ENCODE results near the gene ATOX1. TPM values are rescaled to one million over a fixed set of nuclear protein-coding genes. Genes with fewer than 3 reads are reported as not detected.

ATOX1 gene
- total RNA-seq, 1 donor from 2014 or later = 179 TPM

DNA sequence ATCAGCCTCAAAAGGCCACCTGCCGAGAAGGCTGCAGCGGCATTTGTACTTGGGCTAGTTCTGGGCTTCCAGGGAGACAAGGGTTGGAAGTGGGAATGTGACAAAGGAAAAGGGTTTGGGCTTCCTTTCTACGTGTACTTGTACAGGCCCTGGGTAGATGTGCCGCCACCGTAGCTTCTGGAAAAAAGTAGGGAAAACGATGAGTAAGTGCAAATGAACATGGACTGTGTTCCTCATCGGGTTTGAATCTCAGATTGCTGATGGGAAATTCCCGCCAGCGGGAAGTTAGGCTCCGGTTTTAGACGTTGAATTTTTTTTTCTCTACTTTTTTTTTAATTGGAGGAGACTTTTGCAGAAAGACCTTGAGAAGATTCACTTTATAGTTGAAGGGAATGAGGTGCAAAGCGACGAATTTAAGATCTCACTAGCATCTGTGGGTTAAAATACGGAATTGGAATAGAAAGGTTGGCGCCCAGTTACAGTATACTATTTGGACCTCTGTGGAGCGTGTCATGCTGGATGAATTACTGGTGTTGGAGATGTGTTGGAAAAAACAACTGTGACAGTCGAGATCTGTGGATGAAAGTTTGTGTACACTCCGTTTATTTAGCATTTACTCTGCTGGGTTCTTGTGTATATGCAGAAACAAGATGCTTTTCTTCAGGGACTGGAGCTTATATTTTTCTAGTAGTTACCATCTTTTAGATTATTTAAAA is 14.6 kb upstream of the ATOX1 start:
- DNase-seq (ENCODE audit: low spot score in 2 of 2) = no peak
- Histone ChIP-seq H3K4me3 (peak overlapping the region; percentile 89 to 92), H3K4me1 (peaks cover 9 to 41% of the 10 kb centered on the region in 2 donors), H3K27me3 (no peaks in the 10 kb centered on the region), H3K36me3 (no peaks in the 10 kb centered on the region), H3K9me3 (no peaks in the 10 kb centered on the region), H3K27ac (peak overlapping the region; percentile 90 to 92)
- intact Hi-C loops (cut with DNase I) = loop anchor here (10.0 kb wide), 1 partner anchor 502 kb away; no protein-coding TSS in a partner anchor
- TF ChIP-seq, protein P1, sequence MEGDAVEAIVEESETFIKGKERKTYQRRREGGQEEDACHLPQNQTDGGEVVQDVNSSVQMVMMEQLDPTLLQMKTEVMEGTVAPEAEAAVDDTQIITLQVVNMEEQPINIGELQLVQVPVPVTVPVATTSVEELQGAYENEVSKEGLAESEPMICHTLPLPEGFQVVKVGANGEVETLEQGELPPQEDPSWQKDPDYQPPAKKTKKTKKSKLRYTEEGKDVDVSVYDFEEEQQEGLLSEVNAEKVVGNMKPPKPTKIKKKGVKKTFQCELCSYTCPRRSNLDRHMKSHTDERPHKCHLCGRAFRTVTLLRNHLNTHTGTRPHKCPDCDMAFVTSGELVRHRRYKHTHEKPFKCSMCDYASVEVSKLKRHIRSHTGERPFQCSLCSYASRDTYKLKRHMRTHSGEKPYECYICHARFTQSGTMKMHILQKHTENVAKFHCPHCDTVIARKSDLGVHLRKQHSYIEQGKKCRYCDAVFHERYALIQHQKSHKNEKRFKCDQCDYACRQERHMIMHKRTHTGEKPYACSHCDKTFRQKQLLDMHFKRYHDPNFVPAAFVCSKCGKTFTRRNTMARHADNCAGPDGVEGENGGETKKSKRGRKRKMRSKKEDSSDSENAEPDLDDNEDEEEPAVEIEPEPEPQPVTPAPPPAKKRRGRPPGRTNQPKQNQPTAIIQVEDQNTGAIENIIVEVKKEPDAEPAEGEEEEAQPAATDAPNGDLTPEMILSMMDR (IDR thresholded peaks at IDR 0.05) = no peak

DNA sequence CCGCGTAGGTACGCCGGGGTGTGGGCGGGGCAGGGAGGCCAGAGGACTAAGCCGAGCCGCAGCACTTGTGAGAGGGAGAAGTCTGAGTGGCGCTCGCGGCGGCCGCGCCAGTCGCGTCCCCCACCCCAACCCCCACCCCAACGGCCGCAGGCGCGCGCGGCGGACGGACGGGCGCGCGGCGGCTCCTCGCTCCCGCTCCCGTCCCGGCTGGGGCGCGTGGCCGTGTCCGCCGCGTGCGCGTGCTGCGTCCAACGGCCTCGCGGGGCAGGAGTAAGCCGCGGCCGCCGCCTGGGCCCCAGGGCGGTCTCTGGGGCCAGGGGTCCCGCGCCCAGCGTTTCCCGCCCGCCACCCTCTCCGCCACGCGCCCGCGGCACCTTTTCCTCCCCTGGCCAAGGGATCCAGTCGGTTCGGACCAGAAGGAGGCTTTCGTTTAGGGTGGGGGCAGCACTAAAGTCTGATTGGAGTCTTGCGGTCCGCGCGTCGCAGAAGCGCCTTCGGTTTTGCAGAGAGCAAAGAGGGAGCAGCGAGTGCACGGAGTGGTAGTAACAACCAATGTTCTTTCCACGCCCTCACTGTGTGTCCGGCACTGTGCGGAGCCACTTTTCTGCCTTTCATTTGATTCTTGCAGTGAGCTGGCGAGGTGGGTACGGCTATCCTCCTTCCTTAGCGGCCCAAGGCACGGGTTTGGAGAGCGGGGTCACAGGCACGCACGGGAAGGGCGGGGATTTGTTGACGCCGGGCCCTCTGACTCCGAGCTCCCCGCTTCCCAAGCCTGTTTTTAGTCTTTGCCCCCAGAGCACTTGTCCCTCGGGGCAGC is 13.8 kb upstream of the ATOX1 start:
- intact Hi-C loops (cut with DNase I) = loop anchor here (10.0 kb wide), 1 partner anchor 503 kb away; no protein-coding TSS in a partner anchor

DNA sequence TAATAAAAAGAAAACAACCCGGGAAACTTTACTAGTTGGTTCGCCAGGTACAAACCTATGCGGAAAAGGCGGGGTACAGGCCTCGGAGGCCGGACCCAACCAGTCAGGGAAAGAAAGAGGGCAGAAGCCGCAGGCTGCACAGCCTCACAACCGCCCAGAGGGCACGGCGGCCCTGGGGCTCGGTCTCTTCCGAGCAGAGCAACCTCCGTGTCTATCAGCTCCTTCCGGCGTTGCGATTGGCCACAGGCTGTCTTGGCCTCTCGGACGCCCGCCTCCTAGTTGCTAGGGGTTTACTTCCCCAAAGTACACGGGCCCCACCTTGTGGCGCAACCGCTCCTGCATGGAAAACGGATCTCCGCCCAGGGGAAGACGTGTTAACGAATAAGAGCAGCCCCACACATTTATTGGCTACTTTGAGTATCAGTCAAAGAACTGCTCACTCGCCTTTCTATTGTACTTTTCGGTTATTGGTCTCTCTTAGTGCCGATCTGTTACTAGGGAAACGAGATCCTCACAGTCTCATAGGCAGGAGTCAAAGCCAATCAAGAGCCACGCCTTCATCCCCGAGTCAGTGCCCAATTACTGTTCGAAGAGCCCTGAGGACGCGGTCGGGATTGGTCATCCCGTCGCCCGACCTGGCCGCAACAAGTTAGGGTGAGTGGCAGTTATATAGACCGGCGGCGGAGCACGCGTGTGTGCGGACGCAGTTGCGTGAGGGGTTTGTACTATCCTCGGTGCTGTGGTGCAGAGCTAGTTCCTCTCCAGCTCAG is 13.0 kb upstream of the ATOX1 start, which contains the start of gene G3BP1:
TSS of gene G3BP1 (plus strand) at position 696 of the 770 bp plus-strand sequence. CDS start 14,667 bp downstream, outside the sequence.
- Histone ChIP-seq H3K4me3 (peak within 1 kb of the TSS; percentile 89 to 92), H3K27me3 (no peaks in the 10 kb centered on the region), H3K9me3 (no peaks in the 10 kb centered on the region), H3K4me1 (peaks cover 9 to 30% of the 10 kb centered on the region in 2 donors), H3K27ac (peak within 1 kb of the TSS; percentile 99), H3K36me3 (no peaks in the 10 kb centered on the region)
- intact Hi-C loops (cut with DNase I) = loop anchor here (1.0 to 10.0 kb wide), 7 partner anchors 13 to 519 kb away; partner anchors contain the start of genes ATOX1, GM2A and SLC36A1
- DNase-seq (ENCODE audit: low spot score in 2 of 2) = peak; percentile 100
- TF ChIP-seq, protein P1 (IDR thresholded peaks at IDR 0.05) = peak; percentile 33 to 55 (median 51)

More for the DNA sequence above, 13.8 kb upstream of the ATOX1 start:
- TF ChIP-seq, protein P1 (IDR thresholded peaks at IDR 0.05) = no peak
- H3K9me3 ChIP-seq = no peaks in the 10 kb centered on the region
- H3K4me1 ChIP-seq = peaks cover 9 to 36% of the 10 kb centered on the region in 2 donors
- peak in 1 of 2 donors; percentile 75 for DNase-seq (ENCODE audit: low spot score in 2 of 2)
- H3K4me3 ChIP-seq = peak overlapping the region; percentile 89 to 92
- no peaks in the 10 kb centered on the region for H3K36me3 ChIP-seq
- H3K27me3 ChIP-seq = no peaks in the 10 kb centered on the region
- peak overlapping the region; percentile 90 to 92 for H3K27ac ChIP-seq

DNA sequence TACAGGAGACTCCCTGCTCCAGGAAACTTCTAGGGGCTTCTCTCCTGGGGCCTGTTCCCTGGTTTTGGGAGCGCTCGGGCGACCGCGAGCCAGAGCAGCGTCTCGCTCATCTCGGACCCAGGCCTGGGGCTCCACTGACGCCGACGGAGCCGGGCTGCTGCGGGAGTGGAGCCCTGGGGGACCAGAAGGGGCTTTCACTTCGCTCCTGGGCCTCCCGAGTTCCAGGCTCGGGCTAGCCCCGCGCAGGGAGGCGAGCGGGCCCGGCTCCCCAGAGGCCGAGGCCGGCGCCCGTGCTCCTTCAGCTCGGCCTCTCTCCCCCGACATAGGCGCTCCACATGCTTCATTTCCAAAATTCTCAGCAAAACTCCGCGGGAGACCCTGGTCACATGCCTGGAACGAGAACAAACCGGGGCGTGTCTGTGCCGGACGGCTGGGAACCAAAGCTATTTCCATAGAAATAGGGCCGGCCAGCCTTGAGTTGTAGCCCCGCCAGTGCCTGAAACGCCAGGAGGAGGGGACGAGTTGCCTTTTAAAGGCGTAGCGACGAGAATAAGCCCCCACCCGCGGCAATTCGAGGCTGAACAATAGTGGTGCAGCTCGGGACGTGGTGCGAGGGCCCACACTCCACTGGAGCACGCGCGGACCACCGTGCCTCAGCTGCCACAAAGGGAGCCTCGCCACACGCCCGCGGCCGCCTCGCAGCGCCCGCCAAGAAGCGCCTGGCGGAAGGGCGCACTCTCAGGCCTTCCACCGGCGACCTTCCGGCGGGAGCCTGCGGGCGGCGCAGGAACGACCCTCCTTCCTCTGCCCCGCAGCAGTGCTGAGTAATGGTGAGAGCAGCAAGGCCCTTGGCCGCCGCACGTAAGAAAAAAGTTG is 12.2 kb upstream of the ATOX1 start:
- no peaks in the 10 kb centered on the region for H3K9me3 ChIP-seq
- peak overlapping the region; percentile 99 for H3K27ac ChIP-seq
- H3K36me3 ChIP-seq = no peaks in the 10 kb centered on the region
- no peaks in the 10 kb centered on the region for H3K27me3 ChIP-seq
- peak overlapping the region; percentile 64 to 68 for H3K4me3 ChIP-seq
- H3K4me1 ChIP-seq = peaks cover 9 to 22% of the 10 kb centered on the region in 2 donors
- intact Hi-C loops (cut with DNase I) = loop anchor here (1.0 to 10.0 kb wide), 7 partner anchors 12 to 518 kb away; partner anchors contain the start of genes ATOX1, GM2A and SLC36A1
- TF ChIP-seq, protein P1 (IDR thresholded peaks at IDR 0.05) = no peak
- peak in 1 of 2 donors; percentile 89 for DNase-seq (ENCODE audit: low spot score in 2 of 2)

Data from ascending aorta (tissue), 2 donors.